H9 (cell line): Measurements from ENCODE around the gene ENGASE. TPM values are rescaled to one million over a fixed set of nuclear protein-coding genes. Genes with fewer than 3 reads are reported as not detected.

Source experiments
- DNase-seq: peaks from one replicate; pipeline ENCODE4 v3.0.0-alpha.2; 2017
- H2AFZ ChIP-seq: one replicate; pipeline ENCODE4 v1.6.1; 2013; ENCODE audit warnings: mild to moderate bottlenecking, low read length, control low read depth, moderate library complexity
- H2AK5ac ChIP-seq: 2 replicates; pipeline ENCODE4 v1.6.1; 2013; ENCODE audit warnings: low read length, control low read depth, mixed read lengths; ENCODE audit not compliant: insufficient read length
- H2BK120ac ChIP-seq: one replicate; pipeline ENCODE4 v1.6.1; 2013; ENCODE audit warnings: low read depth, mild to moderate bottlenecking, low read length, control low read depth, inconsistent platforms; ENCODE audit not compliant: poor library complexity, severe bottlenecking
- H2BK12ac ChIP-seq: 2 replicates; pipeline ENCODE4 v1.6.1; 2013; ENCODE audit warnings: low read length, control low read depth, mixed read lengths, low read depth; ENCODE audit not compliant: insufficient read length
- H2BK15ac ChIP-seq: 2 replicates; pipeline ENCODE4 v1.6.1; 2013; ENCODE audit warnings: low read depth, low read length, control low read depth
- H2BK20ac ChIP-seq: one replicate; pipeline ENCODE4 v1.6.1; 2013; ENCODE audit warnings: low read depth, mild to moderate bottlenecking, low read length, control low read depth, inconsistent platforms; ENCODE audit not compliant: poor library complexity, severe bottlenecking
- H2BK5ac ChIP-seq: 2 replicates; pipeline ENCODE4 v1.6.1; 2013; ENCODE audit warnings: low read length, control low read depth, mixed read lengths; ENCODE audit not compliant: insufficient read length
- H3K14ac ChIP-seq: 2 replicates; pipeline ENCODE4 v1.6.1; 2013; ENCODE audit warnings: low read length, control low read depth; ENCODE audit not compliant: insufficient read depth
- H3K18ac ChIP-seq: 2 replicates; pipeline ENCODE4 v1.6.1; 2013; ENCODE audit warnings: low read depth, mild to moderate bottlenecking, mixed read lengths, low read length, control low read depth; ENCODE audit not compliant: insufficient read length
- H3K23ac ChIP-seq: 2 replicates; pipeline ENCODE4 v1.6.1; 2013; ENCODE audit warnings: low read length, control low read depth, mixed read lengths, low read depth; ENCODE audit not compliant: insufficient read length
- H3K23me2 ChIP-seq: 2 replicates; pipeline ENCODE4 v1.6.1; 2013; ENCODE audit warnings: low read depth, mild to moderate bottlenecking, mixed read lengths, low read length, control low read depth; ENCODE audit not compliant: insufficient read length, poor library complexity, severe bottlenecking
- H3K27ac ChIP-seq: 2 replicates; pipeline ENCODE4 v1.5.1; 2013; ENCODE audit warnings: low read length, control low read depth, mixed read lengths, low read depth; ENCODE audit not compliant: insufficient read length
- H3K27me3 ChIP-seq: 2 replicates; pipeline ENCODE4 v1.6.1; 2013; ENCODE audit warnings: low read length, control low read depth, inconsistent platforms; ENCODE audit not compliant: insufficient read depth
- H3K4ac ChIP-seq: 2 replicates; pipeline ENCODE4 v1.6.1; 2013; ENCODE audit warnings: low read depth, mild to moderate bottlenecking, control low read depth, inconsistent platforms, low read length, moderate library complexity
- H3K4me1 ChIP-seq: 2 replicates; pipeline ENCODE4 v1.6.1; 2013; ENCODE audit warnings: low read length, control low read depth, inconsistent platforms; ENCODE audit not compliant: insufficient read depth
- H3K4me2 ChIP-seq: 2 replicates; pipeline ENCODE4 v1.6.1; 2013; ENCODE audit warnings: low read length, control low read depth, mixed read lengths; ENCODE audit not compliant: insufficient read length, insufficient read depth
- H3K56ac ChIP-seq: 2 replicates; pipeline ENCODE4 v1.6.1; 2013; ENCODE audit warnings: low read depth, mild to moderate bottlenecking, mixed read lengths, low read length, control low read depth; ENCODE audit not compliant: insufficient read length
- H3K79me1 ChIP-seq: 2 replicates; pipeline ENCODE4 v1.6.1; 2013; ENCODE audit warnings: low read depth, mild to moderate bottlenecking, moderate library complexity, low read length, control low read depth, inconsistent platforms; ENCODE audit not compliant: insufficient read depth, poor library complexity, severe bottlenecking
- H3K79me2 ChIP-seq: 2 replicates; pipeline ENCODE4 v1.6.1; 2013; ENCODE audit warnings: low read length, control low read depth, inconsistent platforms; ENCODE audit not compliant: insufficient read depth
- H3K9ac ChIP-seq: 2 replicates; pipeline ENCODE4 v1.6.1; 2013; ENCODE audit warnings: low read length, control low read depth, mixed read lengths; ENCODE audit not compliant: insufficient read length; ENCODE audit errors: extremely low read depth
- H3K9me3 ChIP-seq: one replicate; pipeline ENCODE4 v1.6.1; 2013; ENCODE audit warnings: low read depth, low read length, inconsistent platforms; ENCODE audit not compliant: control insufficient read depth
- H3T11ph ChIP-seq: one replicate; pipeline ENCODE4 v1.6.1; 2013; ENCODE audit warnings: mild to moderate bottlenecking, low read length, control low read depth, inconsistent platforms
- H4K20me1 ChIP-seq: one replicate; pipeline ENCODE4 v1.6.1; 2013; ENCODE audit not compliant: control insufficient read depth, insufficient read length, insufficient read depth
- H4K5ac ChIP-seq: 2 replicates; pipeline ENCODE4 v1.6.1; 2013; ENCODE audit warnings: low read depth, mild to moderate bottlenecking, mixed read lengths, low read length, control low read depth; ENCODE audit not compliant: insufficient read length
- H4K8ac ChIP-seq: replicated peaks from 2 replicates; pipeline ENCODE4 v1.6.1; 2013; ENCODE audit warnings: low read length, control low read depth, mixed read lengths, low read depth; ENCODE audit not compliant: insufficient read length
- H4K91ac ChIP-seq: 2 replicates; pipeline ENCODE4 v1.6.1; 2013; ENCODE audit warnings: low read depth, mild to moderate bottlenecking, moderate library complexity, mixed read lengths, low read length, control low read depth; ENCODE audit not compliant: insufficient read length
- H3K27ac Mint-ChIP-seq, 3 experiments: 2 replicates in 2 of 3; 3 replicates in 1 of 3; pipeline ENCODE4 v1.8.0; 2020 to 2021; ENCODE audit warnings: mixed read lengths in 3 of 3, mild to moderate bottlenecking in 1 of 3, moderate library complexity in 1 of 3
- H3K27me3 Mint-ChIP-seq: 2 replicates; pipeline ENCODE4 v1.8.0; 2021; ENCODE audit warnings: low read depth, mild to moderate bottlenecking, moderate library complexity, mixed read lengths
- H3K36me3 Mint-ChIP-seq, 3 experiments: 2 replicates in 2 of 3; 3 replicates in 1 of 3; pipeline ENCODE4 v1.8.0; 2020 to 2021; ENCODE audit warnings: low read depth in 3 of 3, mixed read lengths in 3 of 3; ENCODE audit not compliant: insufficient read depth in 1 of 3
- H3K4me1 Mint-ChIP-seq, 2 experiments: 2 replicates each; pipeline ENCODE4 v1.8.0; 2020; ENCODE audit warnings: mixed read lengths in 2 of 2
- H3K4me3 Mint-ChIP-seq, 2 experiments: 2 replicates in 1 of 2; 3 replicates in 1 of 2; pipeline ENCODE4 v1.8.0; 2020 to 2021; ENCODE audit warnings: mild to moderate bottlenecking in 2 of 2, mixed read lengths in 2 of 2, moderate library complexity in 1 of 2
- H3K9me3 Mint-ChIP-seq, 2 experiments: 2 replicates in 1 of 2; 3 replicates in 1 of 2; pipeline ENCODE4 v1.8.0; 2020; ENCODE audit warnings: mild to moderate bottlenecking in 2 of 2, mixed read lengths in 2 of 2, moderate library complexity in 1 of 2
- CTCF ChIP-seq: fragments of 200-600 bp; sonication (generic); conservative IDR thresholded peaks from 3 replicates; pipeline ENCODE4 v1.8.0; 2021; ENCODE audit warnings: antibody characterized with exemption, mild to moderate bottlenecking
- WGBS: extraction: QIAGEN DNeasy Blood & Tissue Kit; methylation state at CpG from one replicate; pipeline ENCODE4 v1.1.7; 2013; ENCODE audit warnings: missing lambda C conversion rate, low lambda C conversion rate, mixed read lengths; ENCODE audit not compliant: insufficient read length; ENCODE audit errors: extremely low coverage; 5-methylcytosine and 5-hydroxymethylcytosine counted together
- total RNA-seq: library from RNA; stranded (reverse); gene quantifications from 2 replicates; pipeline ENCODE4 v1.2.1, GENCODE V29; 2021

Gene ENGASE
- total RNA-seq, 1 experiment from 2014 or later: 20.6 TPM

- Mint-ChIP-seq H3K4me3 (no peak overlapping the region; a peak in 1 of 5 replicates), H3K27ac (peak overlapping the region in 1 of 3 experiments; percentile 57; a peak in 1 of 7 replicates)
Observed at GRCh38 chr17:79135628-79136405, 61.2 kb downstream of the ENGASE start.

More at GRCh38 chr17:79135628-79136405, 61.2 kb downstream of the ENGASE start:
- Histone ChIP-seq H2AK5ac (no peak overlapping the region), H2BK12ac (no peak overlapping the region), H3K79me2 (no peaks in the 10 kb centered on the region), H4K20me1 (no peaks in the 10 kb centered on the region), H3K18ac (no peak overlapping the region), H3K56ac (no peak overlapping the region), H3K4ac (no peak overlapping the region), H3T11ph (no peak overlapping the region), H4K8ac (no peak overlapping the region), H3K27ac (no peak overlapping the region), H3K4me1 (no peaks in the 10 kb centered on the region), H2BK120ac (no peak overlapping the region), H2BK20ac (no peak overlapping the region), H3K4me2 (no peak overlapping the region), H3K79me1 (no peaks in the 10 kb centered on the region), H3K9ac (no peak overlapping the region), H3K14ac (no peak overlapping the region), H2BK5ac (no peak overlapping the region), H3K9me3 (no peaks in the 10 kb centered on the region), H3K23me2 (no peaks in the 10 kb centered on the region), H2BK15ac (no peak overlapping the region), H2AFZ (no peak overlapping the region), H4K5ac (no peak overlapping the region), H3K23ac (no peak overlapping the region), H3K27me3 (no peaks in the 10 kb centered on the region), H4K91ac (no peak overlapping the region)
- peaks cover 6% of the 10 kb centered on the region for H3K27me3 Mint-ChIP-seq
- DNase-seq: no peak
- TF ChIP-seq CTCF: no peak
- peaks cover 3 to 8% of the 10 kb centered on the region in 2 experiments; a peak in 3 of 4 replicates for H3K4me1 Mint-ChIP-seq
- H3K36me3 Mint-ChIP-seq: peaks cover 0 to 8% (median 6%) of the 10 kb centered on the region in 3 experiments; a peak in 4 of 7 replicates
- H3K9me3 Mint-ChIP-seq: peaks cover 4 to 6% of the 10 kb centered on the region in 2 experiments; a peak in 3 of 5 replicates
- WGBS: no CpG with 5 or more reads among the region's 24 CpGs

Other genes starting within 250 kb of the ENGASE start
- gene USP36, start 234.0 kb upstream of the ENGASE start, total RNA-seq: 101 and 106 TPM in 2 replicates
- 0.42 and 0.66 TPM in 2 replicates for gene CEP295NL, start 171.6 kb upstream of the ENGASE start, total RNA-seq
- 29.0 and 30.3 TPM in 2 replicates for gene TIMP2, start 149.4 kb upstream of the ENGASE start, total RNA-seq
- gene LGALS3BP, start 94.9 kb upstream of the ENGASE start, total RNA-seq: 69.8 and 76.4 TPM in 2 replicates
- 32.4 and 33.0 TPM in 2 replicates for gene CANT1, start 65.1 kb upstream of the ENGASE start, total RNA-seq
- gene C1QTNF1, start 50.7 kb upstream of the ENGASE start, total RNA-seq: 0.55 and 0.96 TPM in 2 replicates